ENCODE results near the gene EPHA1. TPM values are rescaled to one million over a fixed set of nuclear protein-coding genes. Genes with fewer than 3 reads are reported as not detected.
"Not testable (repeated sequence)": the region's sequence is repeated elsewhere in the genome, so short reads cannot be mapped to it uniquely, and the experiment has no call there.

The EPHA1 gene
- total and polyA plus RNA-seq, 5 donors = 0.02 to 0.56 (median 0.46) TPM; not detected in 2

DNA sequence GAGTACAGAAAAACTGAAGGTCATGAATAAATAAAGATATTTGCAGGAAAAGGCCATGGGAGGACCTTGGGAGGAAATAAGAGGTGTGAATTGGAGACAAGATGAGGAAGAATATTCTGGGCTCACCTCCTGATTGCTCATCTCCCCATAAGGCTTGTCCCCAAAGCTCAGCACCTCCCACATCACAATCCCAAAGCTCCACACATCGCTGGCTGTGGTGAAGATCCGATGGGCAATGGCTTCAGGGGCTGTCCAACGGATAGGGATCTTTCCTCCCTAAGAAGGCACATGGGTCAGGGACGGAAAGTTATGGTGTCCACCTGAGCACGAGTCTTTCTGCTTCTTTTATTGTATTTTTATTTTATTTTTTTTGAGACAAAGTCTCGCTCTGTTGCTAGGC is 14.6 kb downstream of the EPHA1 start:
- intact Hi-C loops (cut with DNase I) = no loop called here
- Histone ChIP-seq H3K4me3 (ENCODE audit: low read length) (no peak overlapping the region), H3K4me1 (ENCODE audit: control insufficient read depth, insufficient read depth, low read length) (peaks cover 25% of the 10 kb centered on the region), H3K27me3 (ENCODE audit: control insufficient read depth, insufficient read depth) (no peaks in the 10 kb centered on the region), H3K9me3 (ENCODE audit: control insufficient read depth, low read length) (no peaks in the 10 kb centered on the region), H3K27ac (ENCODE audit: low read length) (no peak overlapping the region)
- DNase-seq = no peak
- no peak for ATAC-seq
- 97% methylated on average over 6 of the region's 6 CpGs for WGBS

DNA sequence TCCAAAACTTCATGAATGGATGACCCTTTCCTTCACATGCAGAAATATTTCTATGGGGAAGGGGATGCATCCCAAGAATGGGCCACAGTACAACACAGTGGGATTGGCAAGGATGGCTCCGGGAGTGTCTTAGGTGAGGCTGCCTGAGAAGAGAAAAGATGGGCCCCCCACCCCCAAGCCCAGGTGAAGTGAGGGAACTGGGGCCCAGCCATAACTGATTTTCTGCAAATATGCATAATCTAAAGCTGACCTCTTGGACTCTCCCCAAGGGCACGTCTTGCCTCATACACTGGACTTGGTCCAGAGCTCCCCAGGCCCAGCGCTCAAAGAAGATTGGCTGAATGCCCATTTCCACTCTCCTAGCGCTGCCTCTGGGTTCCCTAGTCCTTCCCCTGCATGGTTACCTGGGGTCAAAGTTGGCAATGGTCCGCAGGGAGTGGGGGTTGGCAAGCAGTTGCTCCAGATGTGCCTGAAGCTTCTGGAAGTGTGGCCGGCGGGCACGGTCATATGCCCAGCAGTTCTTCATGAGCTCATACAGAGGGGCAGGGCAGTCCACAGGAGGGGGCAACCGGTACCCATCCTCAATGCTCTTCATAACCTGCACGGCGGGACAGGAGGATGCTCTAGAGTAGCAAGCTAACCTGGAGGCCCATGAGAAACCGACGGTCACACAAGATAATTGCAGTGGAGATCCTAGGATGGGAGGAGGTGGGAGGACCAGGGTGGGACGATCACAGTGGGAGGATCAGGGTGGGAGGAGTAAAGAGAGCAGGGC is 15.2 kb downstream of the EPHA1 start:
- Histone ChIP-seq H3K4me3 (ENCODE audit: low read length) (no peak overlapping the region), H3K9me3 (ENCODE audit: control insufficient read depth, low read length) (no peaks in the 10 kb centered on the region), H3K27me3 (ENCODE audit: control insufficient read depth, insufficient read depth) (no peaks in the 10 kb centered on the region), H3K27ac (ENCODE audit: low read length) (no peak overlapping the region), H3K4me1 (ENCODE audit: control insufficient read depth, insufficient read depth, low read length) (peaks cover 25% of the 10 kb centered on the region)
- no peak for ATAC-seq
- intact Hi-C loops (cut with DNase I) = no loop called here
- DNase-seq = peak in 2 of 3 donors; percentile 35 to 62
- 76% methylated on average over 14 of the region's 14 CpGs for WGBS

DNA sequence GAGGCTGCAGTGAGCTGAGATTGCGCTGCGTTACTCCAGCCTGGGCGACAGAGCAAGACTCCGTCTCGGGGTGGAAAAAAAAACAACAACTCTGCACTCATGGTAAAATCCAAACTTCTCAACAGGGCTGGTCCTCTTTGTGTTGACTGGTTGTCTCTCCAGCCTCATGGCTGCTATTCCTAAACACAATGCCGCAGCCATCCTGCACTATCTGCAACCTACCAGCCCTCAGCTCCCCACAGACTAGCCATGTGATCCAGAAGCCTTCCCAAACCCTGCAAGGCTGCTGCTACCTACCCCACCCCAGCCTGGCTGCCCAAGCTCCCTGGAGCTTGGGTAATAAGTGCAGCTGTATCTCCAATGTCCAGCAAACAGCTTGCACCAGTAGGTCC is 15.8 kb downstream of the EPHA1 start:
- no peak overlapping the region for H3K27ac ChIP-seq (ENCODE audit: low read length)
- intact Hi-C loops (cut with DNase I) = no loop called here
- H3K4me1 ChIP-seq (ENCODE audit: control insufficient read depth, insufficient read depth, low read length) = peaks cover 25% of the 10 kb centered on the region
- H3K4me3 ChIP-seq (ENCODE audit: low read length) = no peak overlapping the region
- no peak for ATAC-seq
- no peaks in the 10 kb centered on the region for H3K27me3 ChIP-seq (ENCODE audit: control insufficient read depth, insufficient read depth)
- DNase-seq = peak in 1 of 3 donors; percentile 61
- H3K9me3 ChIP-seq (ENCODE audit: control insufficient read depth, low read length) = no peaks in the 10 kb centered on the region
- 81% methylated on average over 6 of the region's 6 CpGs for WGBS

DNA sequence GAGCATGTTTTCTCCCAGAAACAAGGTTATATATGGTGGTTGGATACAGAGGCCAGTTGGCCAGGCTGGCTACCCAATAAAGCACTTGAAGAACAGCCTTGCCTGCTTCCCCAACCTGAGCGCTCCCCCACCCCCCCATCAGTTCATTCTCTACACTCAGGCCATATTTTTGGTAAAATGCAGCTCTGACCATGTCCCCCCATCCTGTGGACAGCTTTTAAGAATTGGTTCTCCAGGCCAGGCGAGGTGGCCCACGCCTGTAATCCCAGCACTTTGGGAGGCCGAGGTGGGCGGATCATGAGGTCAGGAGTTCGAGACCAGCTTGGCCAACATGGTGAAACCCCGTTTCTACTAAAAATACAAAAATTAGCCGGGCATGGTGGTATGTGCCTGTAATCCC is 16.2 kb downstream of the EPHA1 start:
- DNase-seq = peak in 2 of 3 donors; percentile 55 to 72
- intact Hi-C loops (cut with DNase I); H3K9me3 ChIP-seq (ENCODE audit: control insufficient read depth, low read length); H3K27me3 ChIP-seq (ENCODE audit: control insufficient read depth, insufficient read depth); ATAC-seq; H3K4me3 ChIP-seq (ENCODE audit: low read length): not testable (repeated sequence)
- peaks cover 25% of the 10 kb centered on the region for H3K4me1 ChIP-seq (ENCODE audit: control insufficient read depth, insufficient read depth, low read length)
- WGBS = 72% methylated on average over 8 of the region's 8 CpGs
- peak overlapping the region; percentile 44 for H3K27ac ChIP-seq (ENCODE audit: low read length)

DNA sequence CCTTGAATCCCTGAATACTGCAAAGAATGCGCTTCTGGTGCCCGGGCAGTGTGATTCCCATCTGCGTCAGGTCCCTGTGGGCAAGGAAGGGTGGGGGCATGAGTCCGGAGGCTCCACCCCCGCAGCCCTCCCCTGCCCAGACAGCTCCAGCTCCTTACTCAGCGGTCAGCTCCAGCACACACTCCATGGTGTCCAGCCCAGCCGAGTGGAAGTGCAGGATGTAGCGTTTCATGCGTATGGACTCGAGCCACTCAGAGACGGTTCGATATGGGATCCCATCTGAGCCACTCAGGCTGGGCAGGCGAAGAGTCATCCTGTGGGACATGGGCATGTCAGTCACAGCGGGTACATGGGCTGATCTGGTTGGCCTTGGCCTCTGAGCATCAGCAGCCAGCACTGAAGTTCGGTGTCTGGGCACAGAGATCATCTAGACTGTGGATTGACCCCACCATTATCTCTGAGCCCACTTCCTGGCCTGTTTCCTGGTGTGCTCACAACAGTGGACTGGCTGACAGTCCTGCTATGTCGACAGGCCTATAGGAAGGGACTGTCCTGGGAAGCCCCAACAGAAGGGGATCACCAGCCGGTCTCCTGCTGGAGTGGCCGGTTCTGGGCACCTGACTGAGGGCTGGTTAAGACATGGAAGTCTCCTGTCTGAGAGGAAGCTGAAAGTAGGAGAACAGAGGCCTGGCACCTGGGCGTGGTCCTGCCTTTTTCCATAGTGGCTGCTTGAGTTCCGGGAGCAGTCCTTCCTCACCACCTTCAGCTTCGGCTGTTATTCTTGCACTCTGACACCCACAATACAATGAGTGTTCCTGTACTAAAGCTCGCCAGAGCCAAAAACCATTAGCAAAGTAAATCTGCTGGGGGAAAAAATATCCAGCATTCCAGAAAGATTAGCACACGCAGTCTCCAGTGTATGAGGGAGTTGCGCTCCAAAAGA is 16.9 kb downstream of the EPHA1 start:
- ATAC-seq (peak; percentile 79 to 83), DNase-seq (peak; percentile 84 to 93 (median 92))
- Histone ChIP-seq H3K4me3 (ENCODE audit: low read length) (no peak overlapping the region), H3K4me1 (ENCODE audit: control insufficient read depth, insufficient read depth, low read length) (peaks cover 25% of the 10 kb centered on the region), H3K27me3 (ENCODE audit: control insufficient read depth, insufficient read depth) (no peaks in the 10 kb centered on the region), H3K27ac (ENCODE audit: low read length) (peak overlapping the region; percentile 78), H3K9me3 (ENCODE audit: control insufficient read depth, low read length) (no peaks in the 10 kb centered on the region)
- intact Hi-C loops (cut with DNase I) = no loop called here
- WGBS = 29% methylated on average over 24 of the region's 24 CpGs

DNA sequence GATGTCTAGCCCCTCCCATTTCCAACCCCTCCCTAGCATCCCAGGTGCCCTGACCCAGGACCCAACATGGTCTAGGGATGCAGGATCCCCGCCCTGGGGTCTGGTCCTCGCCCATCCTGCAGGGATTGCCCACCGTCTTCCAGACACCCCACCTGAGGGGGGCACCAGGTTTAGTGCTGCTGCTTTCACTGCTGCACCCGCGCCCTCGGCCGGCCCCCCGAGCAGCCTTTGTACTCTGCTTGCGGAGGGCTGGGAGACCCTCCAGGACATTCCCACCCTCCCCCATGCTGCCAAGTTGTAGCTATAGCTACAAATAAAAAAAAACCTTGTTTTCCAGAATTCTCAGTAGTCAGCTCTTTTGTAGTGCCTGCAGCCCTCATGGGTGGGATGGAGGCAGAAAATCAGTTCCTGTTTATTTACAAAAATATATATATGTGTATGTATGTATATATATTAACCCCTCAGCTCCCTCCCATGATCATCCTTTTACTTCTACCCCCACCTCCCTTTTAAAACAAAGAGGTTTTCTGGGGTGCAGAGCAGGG is 17.8 kb downstream of the EPHA1 start:
- 75% methylated on average over 9 of the region's 9 CpGs for WGBS
- Histone ChIP-seq H3K4me3 (ENCODE audit: low read length) (no peak overlapping the region), H3K4me1 (ENCODE audit: control insufficient read depth, insufficient read depth, low read length) (peaks cover 29% of the 10 kb centered on the region), H3K9me3 (ENCODE audit: control insufficient read depth, low read length) (no peaks in the 10 kb centered on the region), H3K27ac (ENCODE audit: low read length) (peak overlapping the region; percentile 55), H3K27me3 (ENCODE audit: control insufficient read depth, insufficient read depth) (no peaks in the 10 kb centered on the region)
- no peak for ATAC-seq
- intact Hi-C loops (cut with DNase I) = no loop called here
- DNase-seq = peak in 1 of 3 donors; percentile 65

DNA sequence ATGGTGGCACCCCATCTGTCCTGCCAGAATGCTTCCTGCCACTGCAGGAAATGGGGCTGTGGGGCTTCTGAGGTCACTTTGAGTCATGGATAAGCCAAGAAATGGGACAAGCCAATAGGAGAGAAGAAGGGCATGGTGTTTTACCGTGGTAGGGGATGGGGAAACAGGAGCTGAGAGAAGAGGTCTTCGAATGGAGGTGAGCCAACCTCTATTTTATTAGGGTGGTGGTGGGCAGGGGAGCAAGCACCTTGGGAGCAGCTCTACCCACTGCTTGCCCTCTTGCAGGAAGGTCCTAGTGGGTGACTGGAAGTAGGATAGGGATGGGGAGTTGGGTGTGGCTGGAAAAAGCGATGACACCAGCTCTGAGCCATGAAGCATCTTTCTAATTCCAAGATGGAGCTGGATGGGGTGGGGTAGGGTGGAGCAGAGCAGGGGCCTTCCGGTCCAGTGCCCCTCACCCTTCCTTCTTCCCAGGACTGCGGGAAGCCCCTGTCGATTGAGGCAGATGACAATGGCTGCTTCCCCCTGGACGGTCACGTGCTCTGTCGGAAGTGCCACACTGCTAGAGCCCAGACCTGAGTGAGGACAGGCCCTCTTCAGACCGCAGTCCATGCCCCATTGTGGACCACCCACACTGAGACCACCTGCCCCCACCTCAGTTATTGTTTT is 18.4 kb downstream of the EPHA1 start:
- ATAC-seq = no peak
- Histone ChIP-seq H3K4me1 (ENCODE audit: control insufficient read depth, insufficient read depth, low read length) (peaks cover 26% of the 10 kb centered on the region), H3K27ac (ENCODE audit: low read length) (no peak overlapping the region)

DNA sequence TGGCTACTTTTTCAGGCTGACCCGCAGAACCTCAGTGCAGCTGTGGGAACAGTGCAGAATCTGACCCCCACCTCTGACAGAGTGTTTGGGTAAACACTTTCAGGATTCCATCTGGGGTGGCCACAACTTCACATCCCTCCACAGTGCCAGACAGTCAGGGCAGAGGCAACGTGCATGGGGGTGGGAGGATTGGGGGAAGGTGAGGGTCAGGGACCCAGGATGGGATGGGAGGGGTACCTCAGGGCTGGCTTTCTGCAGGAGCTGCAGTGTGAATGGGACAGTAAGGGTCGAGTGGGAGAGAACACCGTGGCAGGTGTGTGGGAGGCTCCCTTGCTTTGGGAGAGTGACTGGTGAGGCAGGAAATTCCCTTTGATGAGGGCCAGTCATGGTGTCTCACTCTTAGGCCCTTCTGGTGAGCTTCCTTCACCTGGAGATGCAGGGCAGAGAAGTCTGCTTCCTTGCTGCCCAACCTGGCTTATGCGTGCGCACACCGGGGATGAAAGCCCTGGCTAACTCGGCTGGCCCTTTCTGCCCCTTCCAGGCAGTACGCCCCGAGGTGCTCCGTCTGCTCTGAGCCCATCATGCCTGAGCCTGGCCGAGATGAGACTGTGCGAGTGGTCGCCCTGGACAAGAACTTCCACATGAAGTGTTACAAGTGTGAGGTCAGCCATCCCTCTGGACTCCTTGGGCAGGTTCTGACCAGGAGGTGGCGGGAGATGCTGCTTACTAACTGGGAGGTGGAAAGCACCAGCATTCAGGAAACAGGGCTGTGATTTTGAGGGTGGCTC is 19.1 kb downstream of the EPHA1 start:
- 85% methylated on average over 15 of the region's 15 CpGs for WGBS
- DNase-seq = no peak

More for the DNA sequence above, 18.4 kb downstream of the EPHA1 start:
- H3K27me3 ChIP-seq (ENCODE audit: control insufficient read depth, insufficient read depth) = no peaks in the 10 kb centered on the region
- no peak for DNase-seq
- WGBS = 82% methylated on average over 10 of the region's 10 CpGs
- intact Hi-C loops (cut with DNase I) = no loop called here
- no peak overlapping the region for H3K4me3 ChIP-seq (ENCODE audit: low read length)
- no peaks in the 10 kb centered on the region for H3K9me3 ChIP-seq (ENCODE audit: control insufficient read depth, low read length)

DNA sequence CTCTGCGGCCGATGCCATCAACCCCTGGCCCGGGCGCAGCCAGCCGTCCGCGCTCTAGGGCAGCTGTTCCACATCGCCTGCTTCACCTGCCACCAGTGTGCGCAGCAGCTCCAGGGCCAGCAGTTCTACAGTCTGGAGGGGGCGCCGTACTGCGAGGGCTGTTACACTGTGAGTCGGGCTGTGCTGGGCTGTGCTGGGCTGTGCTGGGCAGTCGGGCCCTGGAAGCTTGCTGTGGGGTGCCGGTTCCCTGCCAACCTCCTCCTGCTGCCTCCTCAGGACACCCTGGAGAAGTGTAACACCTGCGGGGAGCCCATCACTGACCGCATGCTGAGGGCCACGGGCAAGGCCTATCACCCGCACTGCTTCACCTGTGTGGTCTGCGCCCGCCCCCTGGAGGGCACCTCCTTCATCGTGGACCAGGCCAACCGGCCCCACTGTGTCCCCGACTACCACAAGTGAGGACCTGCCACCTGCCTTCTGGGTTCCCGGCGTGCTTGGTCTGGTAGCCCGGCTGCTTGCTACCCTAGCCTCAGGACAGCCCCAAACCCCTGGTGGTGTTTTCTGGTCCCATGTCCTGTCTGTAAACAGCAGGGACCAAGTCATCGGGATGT is 20.1 kb downstream of the EPHA1 start:
- intact Hi-C loops (cut with DNase I) = loop anchor here in 1 of 4 donors (10.0 kb wide), 1 partner anchor 124 kb away; the partner anchor contains the start of gene GSTK1
- H3K9me3 ChIP-seq (ENCODE audit: control insufficient read depth, low read length) = no peaks in the 10 kb centered on the region
- no peak for ATAC-seq
- WGBS = 88% methylated on average over 28 of the region's 28 CpGs
- peaks cover 33% of the 10 kb centered on the region for H3K4me1 ChIP-seq (ENCODE audit: control insufficient read depth, insufficient read depth, low read length)
- no peak overlapping the region for H3K27ac ChIP-seq (ENCODE audit: low read length)
- DNase-seq = peak in 1 of 3 donors; percentile 62
- H3K4me3 ChIP-seq (ENCODE audit: low read length) = no peak overlapping the region
- H3K27me3 ChIP-seq (ENCODE audit: control insufficient read depth, insufficient read depth) = no peaks in the 10 kb centered on the region

More for the DNA sequence above, 19.1 kb downstream of the EPHA1 start:
- intact Hi-C loops (cut with DNase I) = loop anchor here in 1 of 4 donors (10.0 kb wide), 1 partner anchor 125 kb away; the partner anchor contains the start of gene GSTK1
- peaks cover 29% of the 10 kb centered on the region for H3K4me1 ChIP-seq (ENCODE audit: control insufficient read depth, insufficient read depth, low read length)
- H3K27ac ChIP-seq (ENCODE audit: low read length) = no peak overlapping the region
- no peaks in the 10 kb centered on the region for H3K27me3 ChIP-seq (ENCODE audit: control insufficient read depth, insufficient read depth)
- no peaks in the 10 kb centered on the region for H3K9me3 ChIP-seq (ENCODE audit: control insufficient read depth, low read length)
- ATAC-seq = no peak
- no peak overlapping the region for H3K4me3 ChIP-seq (ENCODE audit: low read length)
